H1 (cell line): Measurements from ENCODE around the gene IL3. TPM values are rescaled to one million over a fixed set of nuclear protein-coding genes. Genes with fewer than 3 reads are reported as not detected.

Experiments used
- CTCF ChIA-PET: fragments of 300-600 bp; sonication (Branson Sonifier 250); formaldehyde crosslinking; loops from one replicate; lab custom pipeline; 2021; ENCODE audit not compliant: partially characterized antibody; lab: Charles Lee
- POLR2A ChIA-PET: fragments of 300-600 bp; sonication (Branson Sonifier 250); formaldehyde crosslinking; loops from one replicate; lab custom pipeline; 2021; ENCODE audit warnings: inconsistent platforms; ENCODE audit not compliant: partially characterized antibody; lab: Charles Lee
- DNase-seq, 2 experiments: peaks; one replicate each; pipeline versions ENCODE4 v3.0.0 to v3.0.0-alpha.2; 2010 to 2022; ENCODE audit warnings: low spot score in 2 of 2, low read depth in 1 of 2, mixed read lengths in 1 of 2
- FAIRE-seq: peaks from 2 replicates; lab custom pipeline; 2011; peaks lifted over from hg19 to GRCh38; lab: Jason Lieb, UNC
- H2AFZ ChIP-seq: 2 replicates; pipeline ENCODE4 v1.8.1; 2012; ENCODE audit warnings: low read length, inconsistent platforms
- H2AK5ac ChIP-seq: 2 replicates; pipeline ENCODE4 v1.6.1; 2013; ENCODE audit warnings: low read depth, low read length
- H2BK120ac ChIP-seq: replicated peaks from 2 replicates; pipeline ENCODE3; 2013; ENCODE audit warnings: low read depth, low read length, inconsistent platforms
- H2BK12ac ChIP-seq: 2 replicates; pipeline ENCODE4 v1.6.1; 2013; ENCODE audit warnings: low read depth, low read length
- H2BK15ac ChIP-seq: 2 replicates; pipeline ENCODE4 v1.6.1; 2013; ENCODE audit warnings: low read length
- H2BK20ac ChIP-seq: 2 replicates; pipeline ENCODE4 v1.6.1; 2013; ENCODE audit warnings: low read length
- H2BK5ac ChIP-seq: 2 replicates; pipeline ENCODE4 v1.6.1; 2013; ENCODE audit warnings: low read depth, low read length
- H3K14ac ChIP-seq: 2 replicates; pipeline ENCODE4 v1.6.1; 2013; ENCODE audit warnings: inconsistent platforms; ENCODE audit not compliant: insufficient read length
- H3K18ac ChIP-seq: 2 replicates; pipeline ENCODE4 v1.6.1; 2013; ENCODE audit warnings: low read length; ENCODE audit errors: extremely low read depth
- H3K23ac ChIP-seq: 2 replicates; pipeline ENCODE4 v1.6.1; 2013; ENCODE audit warnings: inconsistent platforms; ENCODE audit not compliant: insufficient read length
- H3K23me2 ChIP-seq: 2 replicates; pipeline ENCODE4 v1.6.1; 2013; ENCODE audit warnings: low read depth, low read length
- H3K27ac ChIP-seq: 2 replicates; pipeline ENCODE4 v1.6.1; 2011; ENCODE audit warnings: low read depth, low read length, inconsistent platforms
- H3K27me3 ChIP-seq, 4 experiments: replicated peaks in 1 of 4; 1 replicate in 1 of 4; 2 replicates in 3 of 4; pipeline versions ENCODE4 v1.6.1 to v1.8.1; 2011 to 2013; ENCODE audit warnings: low read length in 3 of 4, mild to moderate bottlenecking in 3 of 4, inconsistent platforms in 2 of 4, mixed read lengths in 2 of 4, moderate library complexity in 1 of 4; ENCODE audit not compliant: control insufficient read depth in 3 of 4, insufficient read depth in 3 of 4; ENCODE audit errors: extremely low read depth in 1 of 4
- H3K36me3 ChIP-seq, 4 experiments: 2 replicates each; pipeline versions ENCODE4 v1.6.1 to v1.8.1; 2011 to 2013; ENCODE audit warnings: mild to moderate bottlenecking in 4 of 4, low read length in 3 of 4, moderate library complexity in 2 of 4, control low read depth in 1 of 4, inconsistent platforms in 1 of 4; ENCODE audit not compliant: insufficient read depth in 4 of 4, control insufficient read depth in 2 of 4
- H3K4ac ChIP-seq: replicated peaks from 2 replicates; pipeline ENCODE3; 2013; ENCODE audit warnings: low read length, low read depth, mixed read lengths, inconsistent platforms; ENCODE audit not compliant: insufficient read length
- H3K4me1 ChIP-seq, 4 experiments: replicated peaks in 1 of 4; 1 replicate in 1 of 4; 2 replicates in 3 of 4; pipeline versions ENCODE4 v1.6.1 to v1.8.1; 2011 to 2013; ENCODE audit warnings: low read length in 3 of 4, inconsistent platforms in 2 of 4, mixed read lengths in 1 of 4; ENCODE audit not compliant: insufficient read depth in 4 of 4, control insufficient read depth in 3 of 4
- H3K4me2 ChIP-seq, 2 experiments: 2 replicates each; pipeline versions ENCODE4 v1.6.1 to v1.8.1; 2011 to 2013; ENCODE audit warnings: low read depth in 2 of 2, low read length in 2 of 2, control low read depth in 1 of 2, inconsistent platforms in 1 of 2, mild to moderate bottlenecking in 1 of 2; ENCODE audit not compliant: insufficient read depth in 1 of 2
- H3K4me3 ChIP-seq, 4 experiments: fragments of 200-600, 300-600 bp in 1 of 4; sonication (generic), shearing (Covaris generic), sonication (Bioruptor Twin) in 1 of 4; 2 replicates each; pipeline versions ENCODE4 v1.5.1 to v1.8.1; 2011 to 2016; ENCODE audit warnings: low read length in 4 of 4, low read depth in 3 of 4, control low read depth in 2 of 4, inconsistent platforms in 2 of 4, mild to moderate bottlenecking in 2 of 4, mixed read lengths in 1 of 4, moderate library complexity in 1 of 4; ENCODE audit not compliant: insufficient read depth in 2 of 4; ENCODE audit errors: extremely low read depth in 1 of 4
- H3K56ac ChIP-seq: replicated peaks from 2 replicates; pipeline ENCODE3; 2013; ENCODE audit warnings: low read depth, mild to moderate bottlenecking, mixed read lengths, low read length, inconsistent platforms; ENCODE audit not compliant: insufficient read length
- H3K79me1 ChIP-seq: 2 replicates; pipeline ENCODE4 v1.6.1; 2013; ENCODE audit warnings: low read depth, low read length, control low read depth
- H3K79me2 ChIP-seq, 2 experiments: 2 replicates each; pipeline versions ENCODE4 v1.6.1 to v1.8.1; 2012 to 2013; ENCODE audit warnings: low read length in 2 of 2, mild to moderate bottlenecking in 2 of 2, inconsistent platforms in 1 of 2; ENCODE audit not compliant: insufficient read depth in 2 of 2, control insufficient read depth in 1 of 2
- H3K9ac ChIP-seq, 4 experiments: replicated peaks in 1 of 4; 1 replicate in 1 of 4; 2 replicates in 3 of 4; pipeline versions ENCODE4 v1.6.1 to v1.8.1; 2011 to 2013; ENCODE audit warnings: low read depth in 3 of 4, low read length in 3 of 4, control low read depth in 2 of 4, mild to moderate bottlenecking in 2 of 4, moderate library complexity in 2 of 4, inconsistent platforms in 1 of 4; ENCODE audit errors: extremely low read depth in 1 of 4
- H3K9me3 ChIP-seq, 2 experiments: 2 replicates each; pipeline versions ENCODE4 v1.6.1 to v1.8.1; 2012 to 2013; ENCODE audit warnings: mild to moderate bottlenecking in 2 of 2, moderate library complexity in 2 of 2, control low read depth in 1 of 2, inconsistent platforms in 1 of 2, low read depth in 1 of 2, low read length in 1 of 2, mixed read lengths in 1 of 2; ENCODE audit not compliant: insufficient read depth in 2 of 2
- H4K20me1 ChIP-seq, 2 experiments: replicated peaks in 1 of 2; 2 replicates each; pipeline versions ENCODE3 to v1.8.1; 2011 to 2013; ENCODE audit warnings: inconsistent platforms in 2 of 2, low read length in 2 of 2, mild to moderate bottlenecking in 1 of 2; ENCODE audit not compliant: insufficient read depth in 2 of 2, control insufficient read depth in 1 of 2
- H4K5ac ChIP-seq: 2 replicates; pipeline ENCODE4 v1.6.1; 2013; ENCODE audit warnings: low read length, low read depth, mixed read lengths, inconsistent platforms; ENCODE audit not compliant: insufficient read length
- H4K8ac ChIP-seq: 2 replicates; pipeline ENCODE4 v1.8.0; 2013; ENCODE audit warnings: mild to moderate bottlenecking, moderate library complexity, low read length, inconsistent platforms; ENCODE audit not compliant: insufficient read depth; ENCODE audit errors: extremely low read depth
- H4K91ac ChIP-seq: replicated peaks from 2 replicates; pipeline ENCODE3; 2013; ENCODE audit warnings: low read length, mixed read lengths, inconsistent platforms; ENCODE audit not compliant: insufficient read length
- BACH1 ChIP-seq: IDR thresholded peaks from 2 replicates; pipeline ENCODE4 v1.6.1; 2012; ENCODE audit warnings: low read length, improper control_type of control experiment
- CBX8 ChIP-seq: fragments of 300-800, 300-1000 bp; sonication (generic); IDR thresholded peaks from 2 replicates; pipeline ENCODE4 v1.7.1; 2016; ENCODE audit warnings: low read depth, low read length, borderline replicate concordance
- GABPA ChIP-seq: IDR thresholded peaks from 2 replicates; pipeline ENCODE4 v1.6.1; 2011; ENCODE audit warnings: mild to moderate bottlenecking, low read length, moderate library complexity, borderline replicate concordance; ENCODE audit not compliant: insufficient read depth
- POLR2A ChIP-seq, 2 experiments: IDR thresholded peaks; 1 replicate in 1 of 2; 2 replicates in 1 of 2; pipeline ENCODE4 v1.6.1; 2011; ENCODE audit warnings: low read depth in 2 of 2, low read length in 2 of 2, mild to moderate bottlenecking in 2 of 2; ENCODE audit errors: control extremely low read depth in 1 of 2
- POLR2AphosphoS5 ChIP-seq: IDR thresholded peaks from 2 replicates; pipeline ENCODE4 v1.6.1; 2011; ENCODE audit warnings: low read depth, low read length
- RAD21 ChIP-seq, 2 experiments: IDR thresholded peaks in 1 of 2; conservative IDR thresholded peaks in 1 of 2; 2 replicates each; pipeline ENCODE4 v1.6.1; 2011; ENCODE audit warnings: low read depth in 2 of 2, low read length in 2 of 2, improper control_type of control experiment in 1 of 2, inconsistent platforms in 1 of 2, mild to moderate bottlenecking in 1 of 2, moderate library complexity in 1 of 2
- SIRT6 ChIP-seq: IDR thresholded peaks from one replicate; pipeline ENCODE4 v1.7.1; 2012; ENCODE audit warnings: low read length, inconsistent platforms
- SIX5 ChIP-seq: IDR thresholded peaks from 2 replicates; pipeline ENCODE4 v1.6.1; 2011; ENCODE audit warnings: mild to moderate bottlenecking, low read depth, low read length
- SP1 ChIP-seq: IDR thresholded peaks from 2 replicates; pipeline ENCODE4 v1.6.1; 2011; ENCODE audit warnings: low read depth, low read length
- SUZ12 ChIP-seq: fragments of 200-600 bp; sonication (generic); IDR thresholded peaks from 2 replicates; pipeline ENCODE4 v1.6.1; 2012; ENCODE audit warnings: mild to moderate bottlenecking, inconsistent platforms, low read length, moderate library complexity, mixed read lengths
- TEAD4 ChIP-seq: IDR thresholded peaks from 2 replicates; pipeline ENCODE4 v1.6.1; 2012; ENCODE audit warnings: low read depth, low read length, inconsistent platforms, mixed read lengths
- whole genome bisulfite sequencing, 2 experiments: shearing (Covaris generic) in 1 of 2; methylation state at CpG; one replicate each; pipeline versions ENCODE4 v1.1.6 to v1.1.7; 2013 to 2015; ENCODE audit warnings: low lambda C conversion rate in 2 of 2, mixed read lengths in 2 of 2, inconsistent platforms in 1 of 2, low coverage in 1 of 2, missing lambda C conversion rate in 1 of 2; ENCODE audit not compliant: insufficient replicate concordance in 2 of 2, insufficient coverage in 1 of 2, insufficient read length in 1 of 2; ENCODE audit errors: extremely low coverage in 1 of 2, missing lambda C conversion rate in 1 of 2; 5-methylcytosine and 5-hydroxymethylcytosine counted together
- polyA plus RNA-seq, 7 experiments: library from polyadenylated mRNA; depleted of rRNA in 3 of 7; stranded (reverse) in 5 of 7; unstranded in 2 of 7; fragments of >200 nt in 5 of 7; fragments of 200-250 nt in 2 of 7; gene quantifications; 1 replicate in 5 of 7; 2 replicates in 1 of 7; 4 replicates in 1 of 7; pipeline versions ENCODE4 v1.2.1 to v1.2.3, GENCODE V29; 2011 to 2013; ENCODE audit warnings: missing spikeins in 2 of 7, mixed read lengths in 2 of 7
- total RNA-seq: library from RNA; stranded (reverse); fragmentation: NEBNext Ultra II Directional; extraction: Animal tissue kit (Norgen Biotek cat#: 25700); gene quantifications from 2 replicates; pipeline ENCODE4 v1.2.1, GENCODE V29; 2021
- TF ChIP-seq, protein P1 (sequence below), 3 experiments: IDR thresholded peaks; 1 replicate in 2 of 3; 2 replicates in 1 of 3; pipeline versions ENCODE4 v1.5.1 to v1.6.1; 2011; ENCODE audit warnings: low read length in 3 of 3, mild to moderate bottlenecking in 3 of 3, inconsistent platforms in 2 of 3, low read depth in 1 of 3, moderate library complexity in 1 of 3; ENCODE audit not compliant: insufficient read depth in 1 of 3; ENCODE audit errors: control extremely low read depth in 1 of 3

IL3 gene
- total and polyA plus RNA-seq, 2 of the 8 experiments (the other 6 are each of a cell fraction or from before 2014, with no cell fraction given): not detected

DNA sequence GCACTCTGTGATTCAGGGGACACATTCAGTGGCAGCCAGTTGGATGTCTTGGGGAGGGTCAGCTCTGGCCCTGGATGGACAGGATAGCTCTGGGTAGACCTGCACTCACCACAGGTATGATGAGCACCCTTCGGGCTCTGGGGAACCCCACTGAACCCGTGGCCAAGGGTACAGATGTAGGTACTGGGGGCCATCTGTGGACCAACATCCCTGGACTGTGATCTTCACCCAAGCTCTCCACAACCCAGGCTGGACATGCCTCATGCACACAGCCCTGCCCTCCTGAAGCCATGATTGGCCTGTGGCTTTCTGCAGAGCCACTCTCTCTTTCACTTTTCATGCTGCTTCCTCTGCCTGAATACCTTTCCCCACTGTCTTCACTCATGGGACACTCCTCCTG, 33.4 kb upstream of the IL3 start:
- no peak overlapping the region for H4K8ac ChIP-seq
- H3K27ac ChIP-seq: no peak overlapping the region
- H2BK20ac ChIP-seq: no peak overlapping the region
- H3K14ac ChIP-seq: no peak overlapping the region
- H3K27me3 ChIP-seq: no peaks in the 10 kb centered on the region
- no peaks in the 10 kb centered on the region; the same call in 1 of the 2 replicates for H3K23me2 ChIP-seq
- no peaks in the 10 kb centered on the region for H3K9me3 ChIP-seq
- no peak overlapping the region for H3K56ac ChIP-seq
- no peak overlapping the region for H2BK120ac ChIP-seq
- POLR2A ChIA-PET: no interaction called here
- no peaks in the 10 kb centered on the region for H4K20me1 ChIP-seq
- DNase-seq (no peak), FAIRE-seq (no peak)
- H3K4me1 ChIP-seq: no peaks in the 10 kb centered on the region
- H3K18ac ChIP-seq: no peak overlapping the region
- H3K23ac ChIP-seq: no peak overlapping the region
- no peak overlapping the region for H4K91ac ChIP-seq
- H2BK5ac ChIP-seq: no peak overlapping the region
- H3K79me1 ChIP-seq: no peaks in the 10 kb centered on the region
- no peak overlapping the region for H2AFZ ChIP-seq
- no peak overlapping the region for H3K9ac ChIP-seq
- H2BK15ac ChIP-seq: no peak overlapping the region
- WGBS, 2 experiments: 87% methylated on average over 2 of the region's 2 CpGs; no CpG with 5 or more reads in 1 of the 2 experiments
- H4K5ac ChIP-seq: no peak overlapping the region
- H2AK5ac ChIP-seq: no peak overlapping the region
- no peaks in the 10 kb centered on the region for H3K36me3 ChIP-seq
- H3K4ac ChIP-seq: no peak overlapping the region
- no peaks in the 10 kb centered on the region for H3K79me2 ChIP-seq
- H3K4me3 ChIP-seq: no peak overlapping the region
- CTCF ChIA-PET: interaction anchor here (1.1 kb wide), 2 partner anchors 15 to 437 kb away, joined by 3 to 4 read pairs; no protein-coding TSS in a partner anchor
- no peak overlapping the region for H3K4me2 ChIP-seq
- no peak overlapping the region for H2BK12ac ChIP-seq
- TF ChIP-seq SIX5: no peak
- TF ChIP-seq POLR2AphosphoS5: no peak
- TF ChIP-seq GABPA: no peak
- TF ChIP-seq RAD21 (IDR thresholded peaks at IDR 0.05 in 1 of 2, conservative IDR thresholded peaks at IDR 0.05 in 1 of 2; ENCODE audit: low read depth in 2 of 2, low read length in 2 of 2): no peak
- TF ChIP-seq, protein P1, sequence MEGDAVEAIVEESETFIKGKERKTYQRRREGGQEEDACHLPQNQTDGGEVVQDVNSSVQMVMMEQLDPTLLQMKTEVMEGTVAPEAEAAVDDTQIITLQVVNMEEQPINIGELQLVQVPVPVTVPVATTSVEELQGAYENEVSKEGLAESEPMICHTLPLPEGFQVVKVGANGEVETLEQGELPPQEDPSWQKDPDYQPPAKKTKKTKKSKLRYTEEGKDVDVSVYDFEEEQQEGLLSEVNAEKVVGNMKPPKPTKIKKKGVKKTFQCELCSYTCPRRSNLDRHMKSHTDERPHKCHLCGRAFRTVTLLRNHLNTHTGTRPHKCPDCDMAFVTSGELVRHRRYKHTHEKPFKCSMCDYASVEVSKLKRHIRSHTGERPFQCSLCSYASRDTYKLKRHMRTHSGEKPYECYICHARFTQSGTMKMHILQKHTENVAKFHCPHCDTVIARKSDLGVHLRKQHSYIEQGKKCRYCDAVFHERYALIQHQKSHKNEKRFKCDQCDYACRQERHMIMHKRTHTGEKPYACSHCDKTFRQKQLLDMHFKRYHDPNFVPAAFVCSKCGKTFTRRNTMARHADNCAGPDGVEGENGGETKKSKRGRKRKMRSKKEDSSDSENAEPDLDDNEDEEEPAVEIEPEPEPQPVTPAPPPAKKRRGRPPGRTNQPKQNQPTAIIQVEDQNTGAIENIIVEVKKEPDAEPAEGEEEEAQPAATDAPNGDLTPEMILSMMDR (IDR thresholded peaks at IDR 0.05; ENCODE audit: control extremely low read depth in 1 of 3, insufficient read depth in 1 of 3, low read depth in 1 of 3, low read length in 3 of 3): no peak
- no peak for TF ChIP-seq POLR2A (IDR thresholded peaks at IDR 0.05; ENCODE audit: control extremely low read depth in 1 of 2, low read depth in 2 of 2, low read length in 2 of 2)
- TF ChIP-seq TEAD4: no peak
- no peak for TF ChIP-seq SUZ12
- no peak for TF ChIP-seq SIRT6
- no peak for TF ChIP-seq SP1
- no peak for TF ChIP-seq BACH1
- TF ChIP-seq CBX8: no peak
